GM15510 (cell line): ENCODE data around the gene DNAL4.

Experiments used
- POLR2A ChIP-seq: IDR thresholded peaks from 3 replicates; pipeline ENCODE4 v1.6.1; 2011; ENCODE audit warnings: borderline replicate concordance; ENCODE audit not compliant: insufficient read length; ENCODE audit errors: extremely low read depth

The DNAL4 gene

GRCh38 chr22:38783095-38783615 lies 10.8 kb downstream of the DNAL4 start:
- no peak for TF ChIP-seq POLR2A

- no peak for TF ChIP-seq POLR2A
These were observed 11.4 kb downstream of the DNAL4 start for GRCh38 chr22:38782402-38783094.

DNA sequence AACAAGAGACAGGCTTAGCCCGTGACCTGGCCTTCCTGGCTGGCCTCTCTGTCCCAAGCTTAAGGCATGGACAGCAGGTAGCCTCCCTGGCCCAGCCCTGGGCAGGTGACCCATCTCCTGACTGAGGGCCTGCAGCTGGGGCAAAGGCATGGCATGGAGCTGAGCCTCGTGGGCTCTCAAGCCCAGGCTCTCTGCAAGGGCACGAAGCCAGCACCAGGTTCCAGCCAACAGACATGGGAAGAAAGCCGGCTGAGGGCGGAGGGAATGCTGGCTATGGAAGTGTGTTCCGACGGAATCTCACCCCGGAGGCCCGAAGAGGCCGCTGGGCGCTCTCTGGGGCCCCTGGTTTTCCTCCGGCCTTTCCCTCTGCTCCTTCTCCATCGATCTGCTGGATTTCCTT lies 12.9 kb downstream of the DNAL4 start:
- TF ChIP-seq POLR2A, result no peak

DNA sequence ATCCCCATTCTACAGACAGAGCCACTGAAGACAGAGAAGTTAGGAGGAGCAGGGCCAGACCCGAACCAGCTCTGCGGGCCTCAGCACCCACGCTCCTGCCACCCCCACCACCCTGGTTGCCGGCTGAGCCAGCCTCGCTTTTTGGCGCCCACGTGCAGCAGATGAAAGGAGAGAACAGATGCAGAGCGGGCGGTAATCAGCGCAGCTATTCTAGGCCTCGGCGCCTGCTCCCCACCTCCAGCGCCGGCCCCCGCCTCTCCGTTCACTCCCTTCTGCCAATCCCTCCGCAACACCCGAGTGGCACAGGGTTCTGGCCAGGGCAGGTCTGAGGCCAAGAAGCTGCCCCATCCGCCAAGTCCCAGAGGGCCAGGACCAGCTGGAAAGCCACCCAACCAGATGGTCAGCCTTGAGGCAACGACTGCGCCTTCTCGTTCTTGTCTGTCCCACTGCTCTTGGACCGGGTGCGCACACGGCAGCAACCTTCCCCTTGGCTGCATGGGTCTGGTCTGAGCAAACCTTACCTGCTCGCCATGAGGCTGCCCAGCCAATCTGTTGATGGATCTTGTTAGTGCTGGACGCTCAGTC lies 16.8 kb downstream of the DNAL4 start:
- TF ChIP-seq POLR2A, result no peak

GRCh38 chr22:38776086-38776485 lies 17.9 kb downstream of the DNAL4 start:
- TF ChIP-seq POLR2A, result no peak

- no peak for TF ChIP-seq POLR2A
These were observed 18.3 kb downstream of the DNAL4 start for GRCh38 chr22:38775656-38776055.

DNA sequence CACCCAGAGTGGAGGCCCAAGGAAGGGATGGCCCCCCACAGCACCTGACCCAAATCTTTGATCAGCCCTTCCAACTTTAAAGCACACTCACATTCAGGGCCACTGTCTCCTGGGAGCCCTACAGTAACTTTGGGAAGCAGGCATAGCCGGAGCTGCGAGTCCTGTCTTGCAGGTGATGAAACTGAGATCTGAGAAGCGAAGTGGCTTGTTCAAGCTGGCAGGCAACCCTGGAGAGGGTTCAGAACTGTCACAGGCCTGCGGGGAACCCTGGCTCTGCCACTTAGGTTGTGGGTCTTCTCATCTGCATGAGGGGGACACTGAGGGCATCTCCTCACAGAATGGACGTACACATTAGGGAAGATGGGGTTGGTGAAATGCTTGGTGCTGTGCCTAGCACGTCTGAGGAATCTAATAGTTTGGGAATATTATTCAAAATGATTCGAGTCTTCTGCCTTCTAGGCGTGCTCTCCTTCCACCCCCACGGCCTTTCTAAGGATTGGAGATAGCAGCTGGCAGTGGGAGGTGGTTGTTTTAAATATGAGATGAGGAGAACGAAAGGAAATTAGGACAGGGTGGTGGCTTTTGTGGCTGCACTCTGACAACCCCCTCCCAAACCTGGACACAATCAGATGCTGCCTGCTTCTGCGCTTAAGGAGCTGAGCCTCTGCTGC lies 19.3 kb downstream of the DNAL4 start:
- no peak for TF ChIP-seq POLR2A

GRCh38 chr22:38773363-38773946 lies 20.5 kb downstream of the DNAL4 start:
- TF ChIP-seq POLR2A, result no peak

- no peak for TF ChIP-seq POLR2A
These were observed 21.4 kb downstream of the DNAL4 start for GRCh38 chr22:38772623-38772873.

DNA sequence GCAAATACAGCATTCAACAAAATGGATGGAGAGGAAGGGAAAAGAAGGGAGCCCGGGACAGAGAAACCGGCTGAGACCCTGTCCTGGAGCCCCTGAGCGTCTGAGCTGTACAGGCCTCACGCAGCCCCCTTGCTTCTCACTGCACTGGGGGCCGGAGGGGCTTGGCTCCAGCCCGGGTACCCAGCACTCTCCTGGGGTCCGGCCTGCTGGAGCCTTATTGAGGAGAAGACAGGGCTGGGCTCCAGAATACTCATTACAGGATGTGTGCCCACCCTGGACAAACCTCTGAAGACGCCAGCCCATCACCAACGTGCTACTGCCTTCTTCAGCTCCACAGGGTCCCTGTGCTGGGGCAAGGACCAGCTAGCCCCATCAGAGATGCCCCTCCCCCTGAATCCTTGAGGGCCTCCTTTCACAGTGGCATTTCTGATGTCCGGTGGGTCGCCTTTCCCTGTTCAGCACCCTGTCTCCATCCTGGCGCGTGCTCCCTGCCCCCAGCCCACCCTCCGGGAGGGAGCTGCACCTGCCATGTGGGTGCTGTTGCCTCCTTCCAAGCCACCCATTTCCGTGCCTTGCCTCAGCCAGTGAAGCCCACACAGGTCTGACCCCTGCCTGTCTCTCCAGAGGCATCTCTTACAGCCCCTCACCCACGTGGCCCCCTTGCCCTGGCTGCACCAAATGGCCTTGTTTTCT lies 23.5 kb downstream of the DNAL4 start:
- no peak for TF ChIP-seq POLR2A

DNA sequence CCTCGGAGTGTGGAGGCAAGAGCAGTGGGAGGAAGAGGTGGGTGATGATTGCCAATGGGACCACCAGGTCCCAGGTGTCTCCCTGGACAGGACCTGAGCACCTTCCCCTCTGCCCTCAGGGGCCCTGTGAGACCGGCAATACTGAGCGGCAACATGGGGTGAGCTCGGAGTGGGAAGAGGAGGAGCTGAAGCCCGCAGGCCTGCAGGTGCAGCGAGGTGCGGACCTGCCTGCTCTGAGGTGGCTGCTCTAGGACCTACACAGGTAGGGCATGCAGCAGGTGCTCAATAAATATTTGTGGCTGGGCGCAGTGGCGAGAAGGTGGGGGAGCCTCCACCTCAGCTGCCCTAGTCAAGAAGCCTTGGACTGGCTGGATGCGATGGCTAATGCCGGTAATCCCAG lies 25.9 kb downstream of the DNAL4 start:
- TF ChIP-seq POLR2A, result no peak

GRCh38 chr22:38767313-38767712 lies 26.6 kb downstream of the DNAL4 start:
- no peak for TF ChIP-seq POLR2A

DNA sequence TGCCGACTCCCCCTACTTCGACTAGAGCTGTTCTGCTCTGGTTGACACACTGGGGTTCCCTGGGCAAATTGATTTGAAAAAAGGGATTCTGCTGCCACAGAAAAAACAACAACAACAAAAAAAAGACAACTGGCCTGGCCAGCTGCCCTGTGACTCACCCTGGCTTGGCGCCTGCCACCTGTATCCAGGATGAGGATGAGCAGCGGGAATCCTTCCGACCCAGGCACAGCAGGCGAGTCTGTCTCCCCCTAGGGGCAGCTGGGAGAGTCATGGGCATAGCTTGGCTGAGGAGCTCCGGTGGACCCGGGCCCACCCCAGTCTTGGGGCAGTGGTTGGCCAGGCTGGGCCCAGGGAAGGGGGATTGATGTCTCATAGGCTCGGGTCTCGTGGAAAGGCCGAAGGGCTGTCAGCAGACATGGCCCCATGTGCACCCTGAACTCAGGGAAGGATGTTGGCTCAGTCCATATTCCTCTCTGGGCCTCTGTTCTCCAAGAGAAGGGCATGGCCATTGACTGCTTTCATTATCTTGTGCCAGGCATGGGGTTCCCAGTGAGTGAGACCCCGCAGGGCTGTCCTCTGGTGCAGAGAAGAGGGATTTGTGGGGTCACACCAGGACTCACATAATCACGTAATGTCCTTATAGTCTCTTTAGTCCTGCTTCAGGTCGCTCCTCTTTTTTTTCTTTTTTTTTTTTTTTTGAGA lies 27.7 kb downstream of the DNAL4 start:
- TF ChIP-seq POLR2A, result no peak

GRCh38 chr22:38762551-38762983 lies 31.4 kb downstream of the DNAL4 start:
- TF ChIP-seq POLR2A, result no peak
